ENCODE measurements around the gene FAM210A. TPM values are rescaled to one million over a fixed set of nuclear protein-coding genes. Genes with fewer than 3 reads are reported as not detected.

FAM210A gene
- total RNA-seq, 1 donor from 2014 or later, result 19.6 TPM

DNA sequence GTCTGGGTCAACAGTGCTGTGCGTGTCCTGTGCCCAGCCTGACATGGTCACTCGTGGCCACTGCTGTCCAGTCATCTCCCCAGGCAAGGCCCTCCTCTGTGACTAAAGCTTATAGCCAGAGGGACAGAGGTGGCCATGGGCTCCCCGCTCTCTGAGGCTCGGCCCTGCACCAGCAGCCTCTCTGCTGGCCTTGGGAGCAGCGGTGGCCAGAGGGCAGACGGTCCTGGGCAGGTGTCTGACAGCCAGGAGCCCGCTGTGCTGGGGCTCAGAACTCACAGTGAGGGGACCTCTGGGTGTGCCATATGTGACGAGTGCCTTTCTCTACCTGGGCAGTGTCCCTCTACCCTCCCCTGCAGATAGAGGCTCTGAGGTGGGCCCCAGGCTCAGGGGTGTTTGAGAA is 98.7 kb downstream of the FAM210A start:
- H3K4me3 Mint-ChIP-seq (ENCODE audit: unreplicated experiment), result no peak overlapping the region
- peaks cover 12% of the 10 kb centered on the region for H3K4me1 Mint-ChIP-seq (ENCODE audit: low read depth)
- TF ChIP-seq, protein P1, sequence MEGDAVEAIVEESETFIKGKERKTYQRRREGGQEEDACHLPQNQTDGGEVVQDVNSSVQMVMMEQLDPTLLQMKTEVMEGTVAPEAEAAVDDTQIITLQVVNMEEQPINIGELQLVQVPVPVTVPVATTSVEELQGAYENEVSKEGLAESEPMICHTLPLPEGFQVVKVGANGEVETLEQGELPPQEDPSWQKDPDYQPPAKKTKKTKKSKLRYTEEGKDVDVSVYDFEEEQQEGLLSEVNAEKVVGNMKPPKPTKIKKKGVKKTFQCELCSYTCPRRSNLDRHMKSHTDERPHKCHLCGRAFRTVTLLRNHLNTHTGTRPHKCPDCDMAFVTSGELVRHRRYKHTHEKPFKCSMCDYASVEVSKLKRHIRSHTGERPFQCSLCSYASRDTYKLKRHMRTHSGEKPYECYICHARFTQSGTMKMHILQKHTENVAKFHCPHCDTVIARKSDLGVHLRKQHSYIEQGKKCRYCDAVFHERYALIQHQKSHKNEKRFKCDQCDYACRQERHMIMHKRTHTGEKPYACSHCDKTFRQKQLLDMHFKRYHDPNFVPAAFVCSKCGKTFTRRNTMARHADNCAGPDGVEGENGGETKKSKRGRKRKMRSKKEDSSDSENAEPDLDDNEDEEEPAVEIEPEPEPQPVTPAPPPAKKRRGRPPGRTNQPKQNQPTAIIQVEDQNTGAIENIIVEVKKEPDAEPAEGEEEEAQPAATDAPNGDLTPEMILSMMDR (IDR thresholded peaks at IDR 0.05), result no peak
- no peak overlapping the region for H3K27ac Mint-ChIP-seq (ENCODE audit: unreplicated experiment)
- DNase-seq (ENCODE audit: low spot score), result no peak
- H3K9me3 Mint-ChIP-seq (ENCODE audit: low read depth), result no peaks in the 10 kb centered on the region
- peaks cover 5% of the 10 kb centered on the region for H3K36me3 Mint-ChIP-seq (ENCODE audit: low read depth)
- H3K27me3 Mint-ChIP-seq (ENCODE audit: low read depth), result no peaks in the 10 kb centered on the region

DNA sequence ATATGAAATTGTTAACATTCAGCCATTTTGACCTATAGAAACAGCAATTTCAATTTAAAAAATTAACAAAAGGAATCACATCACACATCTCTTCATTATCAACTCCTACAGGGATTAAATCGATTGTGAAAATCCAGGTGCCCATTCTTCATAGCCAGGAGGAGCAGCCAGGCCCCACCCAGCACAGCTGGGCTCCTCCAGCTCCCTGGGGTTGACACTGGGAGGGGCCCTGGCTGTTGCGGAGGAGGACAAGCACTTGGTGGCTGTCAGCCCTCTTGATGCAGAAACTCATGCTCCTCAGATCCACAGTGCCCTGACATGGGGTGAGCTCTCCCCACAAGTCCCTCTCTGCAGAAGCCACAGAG is 99.8 kb downstream of the FAM210A start:
- peaks cover 12% of the 10 kb centered on the region for H3K4me1 Mint-ChIP-seq (ENCODE audit: low read depth)
- no peaks in the 10 kb centered on the region for H3K27me3 Mint-ChIP-seq (ENCODE audit: low read depth)
- no peak for DNase-seq (ENCODE audit: low spot score)
- H3K9me3 Mint-ChIP-seq (ENCODE audit: low read depth), result no peaks in the 10 kb centered on the region
- H3K27ac Mint-ChIP-seq (ENCODE audit: unreplicated experiment), result no peak overlapping the region
- H3K36me3 Mint-ChIP-seq (ENCODE audit: low read depth), result peaks cover 5% of the 10 kb centered on the region
- H3K4me3 Mint-ChIP-seq (ENCODE audit: unreplicated experiment), result no peak overlapping the region
- TF ChIP-seq, protein P1 (IDR thresholded peaks at IDR 0.05), result no peak

DNA sequence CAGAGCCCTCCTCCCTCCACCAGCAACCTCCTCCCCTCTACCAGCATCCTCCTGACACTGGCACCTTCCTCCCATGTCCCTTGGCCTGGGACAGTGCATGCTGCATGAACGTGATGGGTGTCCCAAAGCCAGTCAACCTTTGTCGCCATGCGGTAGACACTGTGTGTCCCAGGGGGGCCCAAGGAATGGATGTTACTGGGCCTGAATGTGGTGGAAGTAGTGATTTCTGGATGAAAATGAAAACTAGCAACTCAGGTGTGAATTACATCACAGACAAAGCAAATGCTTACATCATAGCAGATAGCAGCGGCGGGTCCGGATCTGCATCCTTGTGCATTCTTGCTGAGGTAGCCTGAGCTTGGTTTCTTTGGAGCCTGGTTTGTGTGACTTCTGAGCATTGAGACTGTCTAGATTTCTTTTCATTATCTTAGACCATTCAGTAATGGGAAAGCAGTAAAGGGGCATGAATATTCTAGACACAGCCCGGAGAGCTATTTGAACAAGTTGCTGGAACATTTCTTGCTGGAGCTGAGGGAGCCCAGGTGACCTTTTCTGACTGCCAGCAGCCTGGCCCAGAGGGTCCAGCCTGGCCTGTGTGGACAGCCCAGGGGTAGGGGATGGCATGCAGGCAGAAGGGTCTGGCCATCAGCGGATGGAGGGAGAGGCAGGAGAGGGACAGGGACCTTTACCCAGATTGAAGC is 100.4 kb downstream of the FAM210A start:
- Mint-ChIP-seq H3K27me3 (ENCODE audit: low read depth) (no peaks in the 10 kb centered on the region), H3K9me3 (ENCODE audit: low read depth) (no peaks in the 10 kb centered on the region), H3K27ac (ENCODE audit: unreplicated experiment) (no peak overlapping the region), H3K4me1 (ENCODE audit: low read depth) (peaks cover 12% of the 10 kb centered on the region), H3K4me3 (ENCODE audit: unreplicated experiment) (no peak overlapping the region), H3K36me3 (ENCODE audit: low read depth) (peaks cover 7% of the 10 kb centered on the region)
- no peak for DNase-seq (ENCODE audit: low spot score)
- TF ChIP-seq, protein P1 (IDR thresholded peaks at IDR 0.05), result no peak

DNA sequence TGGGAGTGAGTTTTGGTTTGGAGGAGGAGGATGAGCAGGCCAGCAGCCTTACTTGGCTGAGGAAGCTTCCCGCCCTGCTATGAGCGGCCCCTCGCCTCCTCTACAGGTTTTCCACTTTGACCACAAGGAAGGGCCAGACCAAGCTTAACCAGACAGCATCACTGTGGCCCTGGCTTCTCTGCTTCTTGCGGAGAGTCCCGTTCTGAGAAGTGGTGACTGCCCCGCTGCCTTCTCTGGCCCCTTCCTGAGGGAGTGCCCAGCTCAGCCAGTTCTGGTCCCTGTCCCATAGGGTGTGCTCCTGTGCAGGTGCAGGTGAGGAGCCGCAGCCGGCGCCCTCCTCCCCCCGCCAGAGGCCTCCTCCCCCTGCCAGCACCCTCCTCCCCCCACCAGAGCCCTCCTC is 101.0 kb downstream of the FAM210A start:
- H3K9me3 Mint-ChIP-seq (ENCODE audit: low read depth), result no peaks in the 10 kb centered on the region
- peaks cover 14% of the 10 kb centered on the region for H3K4me1 Mint-ChIP-seq (ENCODE audit: low read depth)
- DNase-seq (ENCODE audit: low spot score), result no peak
- no peaks in the 10 kb centered on the region for H3K27me3 Mint-ChIP-seq (ENCODE audit: low read depth)
- H3K4me3 Mint-ChIP-seq (ENCODE audit: unreplicated experiment), result no peak overlapping the region
- H3K36me3 Mint-ChIP-seq (ENCODE audit: low read depth), result peaks cover 7% of the 10 kb centered on the region
- TF ChIP-seq, protein P1 (IDR thresholded peaks at IDR 0.05), result no peak
- H3K27ac Mint-ChIP-seq (ENCODE audit: unreplicated experiment), result no peak overlapping the region

DNA sequence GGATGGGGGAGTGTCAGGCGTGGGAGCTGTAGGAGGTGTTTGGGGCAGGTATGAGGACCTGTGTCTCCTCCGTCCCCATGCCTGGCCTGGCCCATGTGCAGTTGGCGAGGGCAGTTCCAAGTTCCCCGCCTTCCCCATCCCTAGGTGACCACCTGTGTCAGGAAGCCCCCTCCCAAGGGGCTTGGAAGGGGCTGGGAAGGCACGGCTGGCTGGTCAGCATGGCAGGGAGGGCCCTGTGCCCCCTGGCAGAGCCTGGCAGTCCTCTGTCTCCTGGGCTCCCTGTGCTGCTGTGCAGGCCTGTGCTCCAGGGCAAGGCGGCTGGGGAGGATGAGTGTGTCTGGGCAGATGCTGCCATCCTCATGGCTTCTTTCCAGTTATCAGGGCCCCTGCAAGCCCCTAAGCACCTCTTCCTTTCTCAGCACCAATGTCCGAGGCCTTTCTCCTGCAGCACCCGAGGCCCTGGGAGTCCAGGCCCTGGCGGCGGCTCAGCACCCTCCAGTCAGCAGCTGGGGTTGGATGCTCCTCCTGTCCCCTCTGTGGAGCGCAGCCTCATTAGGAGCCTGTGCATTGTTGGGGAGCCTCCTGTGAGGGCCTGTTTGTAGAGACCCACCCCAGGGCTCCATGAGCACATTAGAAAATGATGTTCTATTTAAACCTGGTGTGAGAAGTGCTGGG is 101.7 kb downstream of the FAM210A start:
- no peak for DNase-seq (ENCODE audit: low spot score)
- Mint-ChIP-seq H3K9me3 (ENCODE audit: low read depth) (no peaks in the 10 kb centered on the region), H3K27me3 (ENCODE audit: low read depth) (no peaks in the 10 kb centered on the region), H3K4me3 (ENCODE audit: unreplicated experiment) (no peak overlapping the region), H3K27ac (ENCODE audit: unreplicated experiment) (no peak overlapping the region), H3K36me3 (ENCODE audit: low read depth) (peaks cover 7% of the 10 kb centered on the region), H3K4me1 (ENCODE audit: low read depth) (peaks cover 10% of the 10 kb centered on the region)
- TF ChIP-seq, protein P1 (IDR thresholded peaks at IDR 0.05), result no peak
